Fibroblast of skin of abdomen (primary cell): ENCODE measurements around the gene NFATC1.

Experiments used
- DNase-seq: peaks from one replicate; pipeline ENCODE4 v3.0.0-alpha.2; 2013

The NFATC1 gene

DNA sequence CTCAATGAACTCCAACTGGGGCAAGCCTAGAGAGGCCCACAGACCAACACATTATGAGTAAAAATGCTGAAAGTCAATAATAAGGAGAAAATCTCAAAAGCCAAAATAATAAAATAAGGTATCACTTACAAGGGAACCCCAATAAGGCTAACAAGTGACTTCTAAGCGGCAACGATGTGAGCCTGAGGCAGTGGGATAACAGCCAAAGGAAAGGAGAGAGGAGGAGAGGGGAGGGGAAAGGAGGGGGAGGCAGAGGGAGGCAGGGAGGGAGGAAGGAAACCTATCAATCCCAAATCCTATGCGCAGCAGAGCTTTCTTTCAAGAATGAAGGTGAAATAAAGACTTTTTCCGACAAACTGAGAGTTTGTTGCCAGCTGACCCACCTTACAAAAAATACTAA is 6.0 kb upstream of the NFATC1 start:
- no peak for DNase-seq

DNA sequence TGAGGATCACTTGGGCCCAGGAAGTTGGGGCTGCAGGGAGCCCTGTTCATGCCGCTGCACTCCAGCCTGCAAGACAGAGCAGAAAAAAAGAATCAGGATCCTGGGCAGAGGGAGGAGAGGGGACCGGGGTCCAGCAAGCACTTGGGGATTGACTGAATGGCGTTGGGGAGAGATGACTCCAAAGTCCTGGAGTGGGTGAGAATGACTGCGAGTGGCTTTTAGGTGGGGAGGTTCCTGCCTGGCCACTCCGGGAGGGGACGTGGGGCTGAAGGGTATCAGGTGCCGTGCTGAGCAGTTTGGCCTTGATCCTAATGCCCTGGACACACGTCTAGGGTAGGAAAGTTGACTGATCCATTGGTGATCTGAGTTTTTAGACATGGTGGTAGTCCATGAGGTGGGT is 3.5 kb upstream of the NFATC1 start:
- no peak for DNase-seq

DNA sequence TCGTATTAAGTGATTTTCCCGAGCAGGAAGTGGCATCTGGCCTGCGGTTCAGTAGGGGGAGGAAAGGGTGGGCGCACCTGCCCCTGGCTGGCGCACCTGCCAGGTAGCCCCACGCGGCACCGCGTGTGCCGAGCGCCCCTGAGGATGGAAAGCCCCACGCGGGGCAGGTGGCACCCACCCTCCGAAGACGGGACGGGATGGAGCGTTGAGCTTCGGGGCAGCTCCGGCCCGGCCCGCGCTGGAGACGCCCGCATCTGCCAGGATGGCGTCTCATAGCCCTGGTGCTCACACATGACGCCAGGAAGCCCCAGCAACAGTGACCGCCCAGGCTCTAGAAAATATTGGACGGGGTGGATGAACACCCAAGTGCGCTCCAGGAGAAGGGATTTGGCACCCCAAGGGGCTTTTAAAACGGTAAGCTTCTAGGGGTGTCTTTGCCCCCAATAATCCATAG is 2.5 kb upstream of the NFATC1 start:
- DNase-seq = no peak

DNA sequence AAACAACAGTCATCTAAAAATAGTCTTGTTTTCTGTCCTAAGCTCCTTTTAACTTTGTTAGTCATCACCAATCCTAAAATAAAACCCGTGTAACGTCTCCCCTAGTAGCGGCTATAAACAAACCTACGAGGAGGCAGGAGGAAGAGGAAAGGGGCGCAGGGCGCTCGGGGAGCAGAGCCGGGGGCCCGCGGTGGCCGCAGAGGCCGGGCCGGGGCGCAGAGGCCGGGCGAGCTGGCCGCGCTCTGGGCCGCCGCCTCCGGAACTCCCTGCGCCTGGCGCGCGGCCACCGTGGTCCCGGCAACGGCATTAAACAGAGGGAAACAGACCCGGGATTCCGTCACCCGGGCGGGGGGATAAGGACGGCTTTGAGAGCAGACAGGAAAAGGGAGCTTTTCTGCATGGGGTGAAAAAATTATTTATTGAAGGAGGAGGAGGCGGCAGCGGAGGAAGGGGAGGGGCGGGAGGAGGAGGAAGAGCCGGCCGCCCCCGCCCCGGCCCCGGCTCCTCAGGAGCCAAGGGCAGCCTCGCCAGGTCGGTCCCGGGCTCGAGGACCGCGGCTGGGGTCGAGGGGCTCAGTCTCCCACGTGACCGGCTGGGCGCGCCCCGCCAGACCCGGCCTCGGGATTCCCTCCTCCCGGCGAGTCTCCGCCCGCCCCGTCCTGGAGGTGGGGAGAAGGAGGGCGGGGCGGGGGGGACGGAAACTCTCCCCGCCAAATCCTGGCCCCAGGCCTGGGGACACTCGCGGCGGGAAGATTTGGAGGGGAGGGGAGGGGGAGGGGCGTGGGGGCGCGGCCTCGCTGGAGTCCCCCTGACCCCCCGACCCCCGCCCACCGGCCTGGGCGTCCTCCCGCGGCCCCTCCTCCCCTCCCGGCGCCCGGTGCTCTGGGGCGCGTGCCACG is 1.8 kb upstream of the NFATC1 start:
- peak; percentile 85 for DNase-seq

DNA sequence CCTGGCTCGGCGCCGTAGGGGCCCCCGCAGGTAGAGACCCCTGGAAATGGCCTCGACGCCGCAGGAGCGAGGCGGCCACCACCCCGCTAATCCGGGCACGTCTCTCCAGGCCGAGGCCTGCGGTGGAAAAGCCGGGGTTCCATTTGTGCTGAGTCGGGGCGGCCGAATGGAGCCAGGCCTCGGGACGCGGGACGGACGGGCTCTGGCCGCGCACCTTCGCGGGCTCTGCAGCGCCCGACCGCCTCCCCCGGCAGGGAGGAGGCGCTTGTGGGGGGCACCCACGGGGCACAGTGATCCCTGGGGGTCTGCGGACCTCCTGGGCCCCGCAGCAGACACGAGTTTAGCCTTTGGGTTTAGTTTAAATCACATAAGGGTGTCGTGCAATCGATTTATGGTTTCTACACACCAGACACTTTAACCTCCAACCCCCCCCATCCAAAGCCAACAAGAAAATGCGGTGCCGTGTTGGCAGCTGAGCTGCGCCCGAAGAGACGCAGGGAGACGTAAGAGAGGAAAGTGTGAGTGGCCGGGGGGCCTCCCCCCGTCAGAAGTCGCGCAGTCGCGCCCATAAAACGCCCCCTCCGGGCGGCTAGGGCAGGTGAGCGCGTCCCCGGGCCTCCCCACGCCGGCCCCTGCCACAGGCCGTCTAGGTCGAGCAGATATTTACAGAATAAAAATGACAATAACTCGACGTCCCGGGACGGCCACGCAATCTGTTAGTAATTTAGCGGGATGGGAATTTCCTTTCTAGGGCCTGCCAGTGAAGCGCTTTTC is 1.0 kb upstream of the NFATC1 start:
- peak; percentile 78 for DNase-seq

DNA sequence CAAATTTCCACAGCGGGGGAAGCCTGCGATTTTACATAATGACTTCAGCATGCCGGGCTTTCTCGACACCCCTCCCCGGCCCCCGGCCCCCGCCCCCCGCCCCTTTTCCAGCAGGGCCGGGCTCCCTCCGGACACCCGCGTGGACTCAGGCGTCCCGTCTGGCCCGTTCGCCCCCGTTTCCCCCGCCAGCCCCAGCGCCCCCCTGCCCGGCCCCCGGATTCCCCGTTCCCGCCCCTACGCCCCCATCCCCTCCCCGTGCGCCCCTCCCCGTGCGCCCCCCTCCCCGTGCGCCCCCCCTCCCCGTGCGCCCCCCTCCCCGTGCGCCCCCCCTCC is 456 bp upstream of the NFATC1 start:
- no peak for DNase-seq

DNA sequence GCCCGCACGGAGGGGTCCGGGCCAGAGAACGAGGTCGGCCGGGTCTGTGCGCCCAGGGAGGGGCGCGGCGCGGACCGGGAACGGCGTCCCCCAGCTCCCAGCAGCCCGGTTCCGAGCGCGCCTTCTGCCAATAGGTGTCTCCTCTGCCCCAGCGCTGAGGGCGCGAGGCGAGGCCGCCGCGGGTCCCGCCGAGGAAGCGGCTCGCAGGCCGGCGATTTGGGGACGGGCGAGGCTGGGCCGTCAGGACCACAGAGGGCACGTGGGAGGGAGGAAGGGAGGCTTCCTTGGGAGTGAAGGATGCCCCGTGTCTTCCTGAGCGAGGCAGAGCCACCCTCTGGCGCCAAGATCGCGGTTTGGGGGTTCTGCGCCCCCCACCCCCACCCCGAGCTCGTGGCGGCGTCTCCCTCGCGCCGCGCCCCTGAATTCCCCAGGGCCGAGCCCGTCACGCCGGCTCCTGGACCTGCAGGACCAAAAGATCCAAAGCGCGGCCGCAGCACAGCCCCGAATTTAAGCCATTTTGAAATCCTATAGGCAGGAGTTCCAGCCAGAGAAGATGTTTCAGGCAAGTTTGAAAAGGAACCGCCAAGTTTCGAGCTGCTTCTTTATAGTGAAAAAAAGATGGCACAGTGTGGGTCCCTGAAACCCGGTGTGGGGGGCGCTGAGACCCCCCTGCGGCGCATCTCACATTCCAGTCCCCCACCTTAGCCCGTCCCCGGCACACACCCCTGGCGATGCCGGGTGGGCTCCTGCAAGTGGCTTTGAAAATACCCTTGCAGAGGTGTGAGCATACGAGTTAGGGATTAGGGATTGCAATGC is 909 bp downstream of the NFATC1 start:
- peak; percentile 48 for DNase-seq

DNA sequence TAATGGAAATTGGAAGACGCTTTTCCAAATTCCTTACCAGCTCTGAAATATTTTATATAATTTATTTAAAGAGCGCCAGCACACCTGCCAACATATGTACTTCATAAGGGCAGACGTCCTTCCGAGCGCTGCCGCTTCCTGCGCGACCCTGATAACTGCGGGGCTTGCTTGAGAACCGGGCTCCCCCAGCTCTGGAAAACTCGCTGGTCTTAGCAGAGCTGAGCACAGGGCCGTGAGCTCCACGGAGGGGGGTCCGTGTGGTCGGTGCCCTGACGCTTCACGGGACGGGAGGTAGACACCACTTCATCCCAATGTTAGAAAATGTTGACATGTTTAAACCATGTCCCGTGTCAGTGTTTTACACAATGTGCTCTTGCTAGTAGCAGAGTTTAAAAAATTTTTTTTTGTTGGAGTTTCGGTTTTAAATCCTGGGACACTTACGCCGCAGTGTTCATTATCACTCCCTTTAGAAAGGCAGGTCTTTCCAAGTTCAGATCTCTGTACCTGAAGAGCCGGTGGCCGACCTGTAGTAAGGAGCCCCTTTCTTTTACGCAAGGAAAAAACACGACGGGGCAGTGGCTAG is 1.6 kb downstream of the NFATC1 start:
- no peak for DNase-seq

DNA sequence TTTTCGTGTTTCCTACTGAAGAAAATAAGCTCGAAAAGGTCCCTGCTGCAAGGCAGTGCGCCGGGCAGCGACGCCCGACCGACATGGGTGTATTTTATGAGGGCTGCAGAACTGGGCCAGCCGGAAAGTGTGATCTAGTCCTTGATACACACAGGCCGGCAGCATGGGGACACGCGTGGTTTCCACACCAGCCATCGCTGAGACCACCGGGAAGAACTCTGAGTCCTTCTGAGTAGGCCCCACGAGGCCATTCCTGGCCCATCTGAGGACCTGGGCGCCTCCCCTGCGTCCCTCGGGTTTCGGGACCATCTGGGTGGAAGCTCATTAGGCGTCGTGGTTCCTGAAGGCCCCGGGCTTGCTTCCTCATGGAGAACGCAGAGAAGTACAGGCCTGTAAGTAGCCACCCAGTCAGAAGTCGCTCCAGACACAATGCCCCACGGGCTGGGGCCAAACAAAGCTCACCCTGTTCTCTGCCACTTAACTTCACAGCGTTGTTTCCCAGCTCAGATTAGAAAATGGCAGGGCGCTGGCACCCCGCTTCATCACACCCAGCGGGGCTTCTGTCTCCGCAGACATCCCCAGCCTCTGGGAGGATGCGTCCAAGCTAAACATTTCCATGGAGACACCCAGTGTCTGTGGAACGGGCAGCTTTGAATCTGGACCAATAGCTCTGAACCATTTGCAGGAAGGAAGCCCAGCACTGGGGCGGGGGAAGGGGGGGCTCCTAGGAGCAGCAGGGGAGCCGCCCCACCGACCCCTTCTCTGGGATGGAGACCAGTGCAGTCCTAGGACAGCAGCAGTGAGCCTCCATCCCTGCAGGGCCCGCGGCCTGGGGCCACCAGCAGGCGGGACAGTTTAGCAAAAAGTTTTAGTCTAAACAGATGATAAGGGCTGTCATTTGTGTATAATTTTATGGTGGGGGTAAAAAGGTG is 2.4 kb downstream of the NFATC1 start:
- DNase-seq = no peak

DNA sequence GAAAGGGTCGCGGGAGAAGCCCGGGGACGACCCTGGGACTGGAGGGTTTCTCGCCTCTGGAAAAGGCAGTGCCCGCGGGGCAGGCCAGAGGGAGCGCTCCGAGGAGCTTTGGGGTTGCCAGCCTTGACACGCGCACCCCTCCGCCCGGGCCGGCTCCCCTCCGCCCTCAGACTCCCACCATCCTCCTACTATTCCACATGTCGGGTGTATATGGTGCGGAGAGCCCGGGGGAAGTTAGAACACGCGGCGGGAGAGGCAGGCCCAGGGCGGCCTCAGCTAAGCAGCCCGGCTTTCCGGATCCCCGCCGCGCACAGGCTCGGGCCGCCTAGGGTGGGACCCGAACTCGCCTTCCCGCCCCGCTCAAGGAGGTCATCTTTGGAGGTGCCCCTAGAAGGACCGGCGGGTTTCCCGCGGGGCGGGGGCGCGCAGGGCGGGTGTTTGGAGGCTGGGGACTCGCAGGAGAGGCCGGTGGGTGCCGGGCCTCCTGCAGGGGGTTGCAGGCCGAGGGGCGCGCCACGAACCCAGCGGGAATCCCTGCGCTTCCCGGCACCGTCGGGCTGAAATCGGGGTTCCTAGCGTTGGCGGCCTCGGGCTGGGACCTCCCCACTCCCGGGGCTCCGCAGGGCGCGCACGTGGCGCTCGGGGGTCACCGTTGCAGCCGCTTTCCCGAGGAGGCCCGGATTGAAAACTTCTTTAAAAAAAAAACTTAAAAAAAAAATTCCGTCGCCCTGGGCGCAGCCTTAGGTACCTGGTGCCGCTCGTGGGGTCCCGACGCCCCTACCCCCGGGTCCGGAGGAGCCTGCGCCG is 3.7 kb downstream of the NFATC1 start:
- DNase-seq = no peak

DNA sequence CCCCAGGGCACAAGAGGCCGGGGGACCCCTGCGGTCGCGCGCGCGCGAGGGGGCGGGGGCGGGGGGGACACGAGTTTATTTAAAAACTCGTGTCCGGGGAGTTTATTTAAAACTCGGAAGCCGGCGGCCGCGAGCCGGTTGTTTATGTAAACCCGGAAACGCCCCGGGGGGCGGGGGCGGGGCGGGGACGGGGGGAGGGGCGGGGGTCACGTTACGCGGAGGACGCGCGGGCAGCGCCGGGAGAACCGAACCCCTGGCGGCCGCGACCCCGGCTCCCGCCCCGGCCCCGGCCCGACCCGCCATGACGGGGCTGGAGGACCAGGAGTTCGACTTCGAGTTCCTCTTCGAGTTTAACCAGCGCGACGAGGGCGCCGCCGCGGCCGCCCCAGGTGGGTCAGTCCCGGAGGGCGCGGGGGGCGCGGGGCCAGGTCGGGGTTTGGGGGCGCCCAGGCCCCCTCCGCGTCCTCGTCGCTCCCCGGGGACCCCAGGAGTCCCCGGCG is 4.4 kb downstream of the NFATC1 start:
- peak; percentile 29 for DNase-seq

DNA sequence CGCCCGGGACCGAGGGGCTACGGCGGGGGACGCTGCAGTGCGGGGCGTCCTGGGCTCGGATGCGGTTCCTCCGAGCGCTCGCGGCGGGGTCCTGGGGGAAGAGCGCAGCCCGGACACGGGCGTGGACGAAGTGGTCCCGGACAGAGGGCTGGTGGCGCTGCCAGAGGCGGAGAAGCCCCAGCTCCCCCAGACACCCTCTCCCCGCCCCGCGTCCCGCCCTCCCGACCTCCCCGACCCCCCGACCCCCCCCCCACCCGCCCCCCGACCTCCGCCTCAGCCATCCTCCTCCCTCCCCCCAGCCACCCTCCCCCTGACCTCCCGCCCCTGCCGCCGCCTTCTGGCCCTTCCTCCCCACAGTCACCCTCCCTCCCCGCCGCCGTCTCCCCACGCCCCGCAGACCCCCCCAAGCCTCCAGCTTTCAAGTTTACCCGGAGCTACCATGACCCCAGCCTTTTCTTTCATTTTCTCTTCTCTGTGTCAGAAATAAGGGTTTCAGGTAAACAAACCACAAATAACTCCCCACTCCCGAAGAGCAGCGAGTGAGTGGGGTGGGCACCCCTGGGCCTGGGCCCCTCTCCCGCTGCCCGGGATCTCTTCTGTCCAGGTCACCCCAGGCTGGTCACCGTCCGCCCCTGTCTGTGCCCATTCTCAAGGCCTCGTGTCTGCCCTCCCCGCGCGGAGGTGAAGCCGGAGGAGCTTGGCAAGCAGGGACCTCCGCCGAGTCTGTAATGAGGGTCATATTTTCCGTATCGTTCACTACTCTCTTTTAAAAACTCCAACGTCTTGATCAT is 5.1 kb downstream of the NFATC1 start:
- no peak for DNase-seq

DNA sequence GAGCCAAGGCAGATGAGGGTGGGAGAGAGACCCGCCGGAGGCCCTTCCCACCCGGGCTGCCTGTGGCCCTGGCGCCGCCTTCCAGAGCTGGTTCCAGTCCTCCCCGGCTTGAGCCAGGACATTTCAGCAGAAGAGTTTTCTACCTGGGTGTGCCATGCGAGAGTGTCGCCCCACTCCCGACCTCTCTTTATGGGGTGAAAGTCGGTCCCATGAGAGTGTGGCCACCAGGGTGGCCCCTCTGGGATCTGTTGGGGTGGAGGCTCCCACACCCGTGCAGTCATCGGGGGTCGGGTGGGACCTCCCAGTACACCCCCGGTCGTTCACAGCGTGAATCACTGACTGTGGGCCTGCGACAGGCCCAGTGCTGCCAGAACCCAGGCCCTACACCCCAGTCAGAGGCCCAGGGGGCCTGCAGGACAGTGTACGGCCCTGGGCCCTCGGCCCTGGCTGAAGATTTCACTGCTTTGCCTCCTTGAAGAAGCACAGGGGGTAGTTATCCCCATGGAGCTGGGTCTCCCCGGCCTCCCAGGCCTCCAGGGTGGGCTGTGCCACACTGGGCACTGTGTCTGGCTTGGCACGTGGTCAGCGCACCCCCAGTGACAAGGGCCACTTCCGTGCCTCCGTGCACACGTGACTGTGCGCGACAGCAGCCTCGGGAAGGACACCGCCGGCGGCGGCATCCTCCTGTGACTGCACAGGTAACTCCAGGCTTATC is 5.9 kb downstream of the NFATC1 start:
- no peak for DNase-seq

DNA sequence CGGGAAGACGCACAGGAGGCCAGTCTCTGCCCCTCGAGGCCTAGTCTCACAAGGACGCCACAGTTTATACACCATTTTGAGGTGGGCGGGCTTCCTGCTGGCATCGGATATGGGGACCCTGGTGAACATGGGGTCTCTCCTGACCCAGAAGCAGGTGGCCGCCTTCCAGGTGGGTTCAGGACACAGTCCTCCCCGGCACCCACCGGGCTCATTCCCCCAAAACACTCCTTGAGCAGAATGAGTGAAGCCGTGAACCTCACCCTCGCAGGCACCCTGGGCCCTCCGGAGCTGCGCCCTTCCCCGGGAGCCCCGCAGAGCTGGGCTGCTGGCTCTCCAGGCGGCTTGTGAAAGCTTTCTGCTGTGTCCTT is 6.5 kb downstream of the NFATC1 start:
- DNase-seq = no peak

DNA sequence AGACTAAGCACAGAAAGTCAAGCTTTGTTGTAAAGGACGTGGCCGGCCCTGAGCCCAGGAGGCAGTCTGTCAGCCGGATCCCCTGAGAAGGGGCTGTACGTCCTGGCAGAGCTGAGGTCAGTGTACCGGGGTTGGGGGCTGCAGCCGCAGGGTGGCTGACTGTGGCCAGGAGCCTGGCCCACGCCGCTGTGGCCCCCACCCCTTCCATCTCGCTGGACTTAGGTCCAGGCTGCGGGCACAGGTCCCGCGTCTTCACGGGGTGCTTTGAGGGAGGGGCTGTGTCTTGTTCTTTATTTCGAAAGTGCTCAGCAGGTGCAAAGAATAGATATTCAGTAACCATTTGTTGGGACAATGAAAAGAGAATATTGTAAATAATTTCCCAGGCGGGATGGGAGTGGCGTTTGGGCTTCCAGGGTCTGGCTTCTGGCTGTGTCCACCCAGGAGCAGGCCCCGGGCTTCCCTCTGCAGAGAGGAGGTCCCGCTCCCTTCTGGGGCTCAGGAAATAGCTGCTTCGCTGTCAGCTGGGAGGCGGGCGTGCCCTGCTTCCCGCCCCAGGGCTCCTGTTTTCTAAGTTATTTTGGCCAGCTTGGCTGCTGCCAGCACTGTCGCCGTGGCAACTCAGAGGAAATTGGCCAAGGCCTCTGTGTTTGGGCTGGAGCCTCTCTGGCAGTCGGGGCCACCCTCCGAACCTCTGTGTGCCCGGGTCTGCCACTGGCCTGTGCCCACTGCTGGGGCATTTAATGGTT is 7.4 kb downstream of the NFATC1 start:
- DNase-seq = no peak

DNA sequence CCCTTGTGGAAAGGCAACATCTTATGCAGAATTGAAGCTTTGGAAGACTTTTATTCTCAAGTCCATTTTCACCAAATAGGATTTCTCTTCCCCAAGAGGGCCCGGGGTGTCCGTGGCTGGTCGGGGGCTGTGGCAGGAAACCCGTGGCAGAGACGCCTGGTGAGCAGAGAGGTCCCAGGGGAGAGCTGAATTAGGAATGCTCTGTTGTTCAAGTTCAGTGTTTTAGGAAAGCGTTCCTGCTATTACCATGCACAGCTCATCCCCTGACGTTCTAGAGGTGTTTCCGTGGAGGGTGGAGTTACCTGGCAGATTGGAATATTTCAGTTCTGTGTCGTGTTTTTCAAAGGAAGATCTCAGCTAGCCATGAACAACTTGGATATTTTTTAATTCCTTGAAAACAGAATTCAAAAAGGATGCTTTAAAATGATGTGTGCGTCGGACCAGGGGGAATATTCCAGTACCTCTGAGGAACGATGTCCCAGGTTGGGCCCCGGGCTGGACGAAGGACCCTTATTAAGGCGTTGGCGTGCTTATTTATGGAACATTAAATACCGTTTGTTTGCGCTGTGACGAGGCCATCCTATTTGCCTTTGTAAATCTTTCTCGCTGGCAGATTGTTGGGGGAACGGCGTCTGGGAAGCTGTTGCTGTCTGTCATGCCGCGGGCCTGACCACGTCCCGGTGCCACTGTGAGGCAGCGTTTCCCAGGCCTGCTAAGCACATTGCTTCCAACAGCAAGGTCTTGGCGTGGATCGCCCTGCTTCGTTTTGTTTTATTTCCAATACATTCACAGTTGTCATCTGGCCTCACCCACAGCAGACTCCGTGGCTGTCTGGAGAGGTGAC is 8.2 kb downstream of the NFATC1 start:
- DNase-seq = no peak

DNA sequence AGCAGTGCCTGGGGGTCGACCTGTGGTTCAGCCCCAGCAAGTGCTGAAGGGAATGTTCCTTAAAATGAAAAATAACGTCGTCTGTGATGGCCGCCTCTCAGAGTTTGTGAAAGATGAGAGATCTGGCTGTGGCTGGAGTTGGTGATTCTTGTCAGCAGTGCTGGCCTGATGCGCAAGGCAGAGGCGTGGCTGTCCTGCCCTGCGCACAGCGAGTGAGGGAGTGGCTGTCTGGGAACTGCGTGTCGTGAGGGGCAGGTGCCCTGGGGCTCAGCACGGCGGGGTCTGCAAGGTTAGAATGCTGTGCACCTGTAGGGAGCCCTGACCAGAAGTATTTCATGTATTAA is 8.8 kb downstream of the NFATC1 start:
- no peak for DNase-seq
